ENCODE data around the gene FAM217B.

The FAM217B gene, protein sequence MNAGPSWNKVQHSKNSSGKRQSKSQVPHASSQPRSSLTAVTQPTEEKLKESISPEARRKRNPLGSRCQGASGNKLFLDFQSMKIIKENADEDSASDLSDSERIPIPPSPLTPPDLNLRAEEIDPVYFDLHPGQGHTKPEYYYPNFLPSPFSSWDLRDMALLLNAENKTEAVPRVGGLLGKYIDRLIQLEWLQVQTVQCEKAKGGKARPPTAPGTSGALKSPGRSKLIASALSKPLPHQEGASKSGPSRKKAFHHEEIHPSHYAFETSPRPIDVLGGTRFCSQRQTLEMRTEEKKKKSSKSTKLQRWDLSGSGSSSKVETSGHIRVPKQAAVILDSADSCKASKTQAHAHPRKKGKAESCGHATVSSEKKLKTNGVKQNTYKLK

DNA sequence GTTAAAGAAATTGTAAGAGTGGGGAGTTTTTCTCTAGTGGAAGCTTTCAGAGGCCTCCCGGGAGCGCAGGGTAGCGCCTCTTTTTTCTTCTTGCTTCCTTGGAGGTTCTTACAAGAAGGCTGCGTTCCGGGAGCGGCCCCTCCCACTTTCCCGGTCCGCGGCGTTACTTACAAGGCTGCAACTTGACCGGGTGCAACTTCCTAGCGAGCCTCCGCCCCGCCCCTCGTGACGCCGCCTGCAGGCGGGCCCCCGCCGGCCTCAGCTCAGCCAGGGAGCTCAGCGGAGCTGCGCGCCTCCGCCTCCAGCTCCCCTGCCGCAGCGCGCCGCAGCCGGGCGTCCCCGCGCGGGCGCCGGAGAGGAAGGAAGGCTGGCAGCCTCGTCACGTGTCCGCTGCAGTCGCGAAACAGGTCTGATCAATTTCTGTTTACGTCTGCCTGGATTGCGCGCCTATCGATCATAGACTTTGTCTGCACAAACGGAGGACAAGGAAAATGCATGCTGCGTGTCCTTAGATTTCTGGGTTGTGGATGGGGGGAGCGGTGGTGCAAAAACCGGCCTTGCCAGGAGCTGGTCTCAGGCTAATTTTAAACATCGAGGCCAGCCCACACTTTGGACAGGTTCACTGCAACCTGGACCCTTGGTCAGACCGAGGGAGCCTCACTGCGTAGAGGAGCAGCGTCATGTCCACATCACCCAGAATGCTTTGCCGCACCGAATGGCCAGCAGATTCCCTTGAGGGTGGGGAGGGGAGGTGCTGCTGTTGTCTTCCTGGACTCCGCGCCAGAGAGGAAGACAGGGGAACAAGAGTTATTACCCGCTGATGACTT, at the start of gene FAM217B, which contains the start of gene PPP1R3D:
FAM217B (plus strand) TSS at position 261 of the 827 bp plus-strand sequence. CDS start 3,555 bp downstream, outside the sequence.
PPP1R3D (minus strand) TSS at position 177 of the 827 bp plus-strand sequence. CDS start 374 bp downstream, outside the sequence.
- DNase-seq, result peak; percentile 69 to 97 (median 91)

DNA sequence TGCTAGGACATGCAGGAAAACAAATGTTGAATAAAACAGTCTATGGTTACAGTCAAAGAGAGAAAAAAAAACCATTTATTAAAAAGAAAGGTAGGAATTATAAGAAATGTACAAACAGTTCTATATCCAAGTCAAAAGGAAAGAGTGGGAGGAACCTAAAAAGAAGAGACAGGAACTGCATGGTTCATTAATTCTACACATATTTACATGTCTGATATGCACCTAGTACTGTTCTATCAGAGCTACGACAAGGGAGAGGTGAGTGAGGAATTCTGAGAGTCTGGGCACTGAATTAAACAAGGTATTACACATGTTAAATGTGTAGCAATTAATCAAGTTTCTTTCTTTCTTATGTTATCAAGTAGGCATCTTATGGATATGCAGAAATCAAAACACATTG, 48.6 kb upstream of the FAM217B start:
- peak in 1 of 51 donors; percentile 39 for DNase-seq

DNA sequence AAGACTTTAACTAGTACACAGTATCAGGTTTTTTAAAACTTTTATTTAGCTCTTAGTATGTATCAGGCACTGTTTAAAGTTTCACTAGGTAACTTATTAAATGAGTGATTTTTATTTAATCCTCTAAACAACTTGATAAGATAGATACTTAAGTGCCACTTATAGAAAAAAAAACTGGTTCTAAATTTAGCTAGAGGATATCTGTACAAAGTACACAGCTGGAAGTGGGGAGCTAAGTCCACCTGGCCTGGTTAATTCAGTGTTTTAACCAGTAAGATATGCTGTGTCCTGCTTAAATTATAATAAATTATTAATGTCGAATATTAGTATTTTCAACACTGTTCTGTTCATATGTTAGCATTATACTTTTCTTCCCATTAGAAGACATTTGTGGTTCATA, 44.3 kb upstream of the FAM217B start:
- DNase-seq, result no peak

DNA sequence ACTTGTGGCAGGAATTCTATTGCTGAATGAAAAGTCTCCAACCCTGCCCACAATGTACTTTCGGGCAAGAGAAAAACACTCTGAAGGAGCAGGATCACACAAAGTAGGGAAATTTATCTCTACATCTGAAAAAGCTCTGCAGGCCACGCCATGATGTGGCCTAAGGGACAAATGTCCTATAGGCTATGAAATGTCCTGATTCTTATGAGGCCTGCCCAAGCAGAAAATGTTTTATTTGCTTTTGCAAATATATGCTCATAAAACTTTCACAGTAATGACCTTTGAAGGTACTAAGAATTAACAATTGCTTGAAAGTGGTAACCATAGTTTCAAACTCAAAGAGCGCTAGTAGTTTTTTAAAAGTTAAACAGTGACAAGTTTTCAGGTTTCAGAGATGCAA, 37.7 kb upstream of the FAM217B start:
- DNase-seq, result no peak

DNA sequence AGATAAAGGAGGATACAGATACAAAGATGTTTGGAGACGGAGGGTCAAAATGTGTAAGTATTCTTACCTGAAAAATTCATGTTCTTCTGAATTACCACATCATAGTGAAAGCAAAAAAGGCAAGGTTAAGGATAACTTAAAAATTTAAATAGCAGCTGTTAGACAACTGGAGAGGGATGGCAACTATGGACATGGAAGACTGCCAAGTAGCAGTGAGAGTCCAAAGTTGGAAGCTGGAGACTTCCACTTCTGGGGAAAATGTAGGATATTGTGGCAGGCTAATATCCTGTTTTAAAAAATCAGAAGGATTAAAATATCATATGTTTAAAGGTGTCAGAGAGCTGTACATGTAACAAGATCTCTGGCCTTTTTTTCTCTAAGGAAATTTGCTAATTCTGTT, 36.6 kb upstream of the FAM217B start:
- DNase-seq, result no peak

DNA sequence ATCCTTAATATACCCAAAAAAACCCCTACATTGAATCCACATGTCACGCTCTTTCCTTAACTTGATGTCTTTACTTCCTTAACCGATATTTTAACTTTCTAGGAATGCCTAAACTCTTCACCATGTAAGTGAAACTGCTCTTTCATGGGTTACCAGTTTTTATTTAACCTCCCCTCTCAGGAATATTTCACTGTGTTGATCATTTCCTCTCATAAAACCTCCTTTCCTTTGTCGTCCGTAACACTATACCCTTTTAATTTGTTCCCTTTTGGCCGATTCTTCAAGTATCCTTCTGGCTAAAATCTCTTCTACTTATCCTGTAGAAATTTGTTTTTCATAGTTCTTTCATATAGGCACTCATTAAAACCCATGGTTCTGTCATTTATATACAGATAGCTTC, 31.3 kb upstream of the FAM217B start:
- DNase-seq, result no peak

DNA sequence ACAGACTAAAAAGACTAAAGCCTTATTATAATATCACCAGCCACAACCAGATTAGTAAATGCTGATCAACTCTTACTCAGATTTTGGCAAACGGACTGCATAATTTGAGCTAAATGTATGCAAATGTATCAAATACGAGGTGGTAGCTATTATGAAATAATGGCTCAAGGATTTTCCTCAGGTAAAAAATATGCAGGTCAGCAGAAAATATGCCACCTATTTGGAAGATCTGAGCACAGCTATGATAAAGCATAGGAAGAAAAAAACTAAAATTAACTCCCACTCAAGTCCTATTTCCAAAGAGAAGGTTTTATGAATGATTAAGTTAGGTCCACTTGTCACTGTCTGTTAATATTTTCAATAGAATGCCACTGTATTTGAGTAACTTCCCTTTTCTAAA, 29.1 kb upstream of the FAM217B start:
- no peak for DNase-seq

DNA sequence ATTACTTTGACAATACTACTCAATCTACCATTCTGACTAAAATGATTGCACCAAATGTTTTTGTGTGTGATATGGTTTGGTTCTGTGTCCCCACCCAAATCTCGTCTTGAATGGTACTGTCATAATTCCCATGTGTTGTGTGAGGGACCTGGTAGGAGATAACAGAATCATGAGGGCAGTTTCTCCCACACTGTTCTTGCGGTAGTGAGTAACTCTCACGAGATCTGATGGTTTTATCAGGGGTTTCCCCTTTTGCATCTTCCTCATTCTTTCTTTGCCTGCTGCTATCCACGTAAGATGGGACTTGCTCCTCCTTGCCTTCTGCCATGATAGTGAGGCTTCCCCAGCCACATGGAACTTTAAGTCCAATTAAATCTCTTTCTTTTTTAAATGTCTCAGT, 27.6 kb upstream of the FAM217B start:
- DNase-seq, result no peak

DNA sequence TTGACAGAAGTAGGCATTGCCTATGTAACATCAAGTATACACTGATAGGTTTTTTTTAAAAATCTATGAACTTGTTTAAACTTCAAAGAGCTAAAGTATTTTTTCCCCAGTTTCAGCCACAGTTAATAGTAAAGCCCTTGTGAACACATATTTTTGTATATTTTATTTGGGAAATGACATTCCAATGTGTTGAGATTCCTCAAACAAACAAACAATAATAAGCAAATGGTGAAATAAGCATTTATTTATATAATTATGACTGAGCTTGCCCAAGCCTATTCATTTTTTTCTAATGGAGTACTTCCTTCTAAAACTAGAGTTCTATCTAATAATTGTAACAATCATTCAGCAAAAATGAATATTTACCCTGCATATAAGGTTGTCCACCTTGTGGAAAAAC, 19.2 kb upstream of the FAM217B start:
- no peak for DNase-seq

DNA sequence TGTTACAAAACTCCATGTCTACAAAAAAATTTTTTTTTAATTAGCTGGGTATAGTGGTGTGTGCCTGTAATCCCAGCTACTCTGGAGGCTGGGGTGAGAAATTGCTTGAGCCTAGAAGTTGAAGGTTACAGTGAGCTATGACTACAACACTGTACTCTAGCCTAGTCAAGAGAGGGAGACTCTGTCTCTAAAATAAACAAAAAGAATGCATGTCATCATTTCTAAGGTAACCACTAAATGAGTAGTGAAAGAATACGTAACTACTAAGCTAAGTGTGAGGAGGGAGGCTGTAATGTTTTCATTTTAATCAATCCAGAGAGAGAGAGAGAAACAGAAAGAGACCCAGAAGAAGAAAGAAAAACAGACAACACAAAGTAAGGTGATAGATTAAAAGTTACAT, 16.7 kb upstream of the FAM217B start:
- no peak for DNase-seq

DNA sequence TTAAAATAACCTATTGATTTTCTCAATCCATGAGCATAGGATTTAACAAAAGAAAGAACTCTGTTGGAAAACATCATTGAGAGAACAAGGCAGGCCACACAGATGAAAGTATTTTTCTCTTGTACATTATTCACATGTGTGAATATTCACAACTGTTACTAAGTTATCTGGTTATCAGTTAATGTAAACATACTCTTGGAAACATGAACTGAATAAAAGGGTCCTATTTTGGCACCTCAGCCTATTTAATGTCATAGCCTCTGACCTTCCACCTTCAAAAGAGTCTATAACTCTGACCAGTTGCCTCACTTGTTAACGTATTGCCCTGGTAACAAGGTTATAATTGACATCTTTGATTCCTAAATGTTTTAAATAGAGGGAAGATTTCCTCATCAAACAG, 14.8 kb upstream of the FAM217B start:
- no peak for DNase-seq

DNA sequence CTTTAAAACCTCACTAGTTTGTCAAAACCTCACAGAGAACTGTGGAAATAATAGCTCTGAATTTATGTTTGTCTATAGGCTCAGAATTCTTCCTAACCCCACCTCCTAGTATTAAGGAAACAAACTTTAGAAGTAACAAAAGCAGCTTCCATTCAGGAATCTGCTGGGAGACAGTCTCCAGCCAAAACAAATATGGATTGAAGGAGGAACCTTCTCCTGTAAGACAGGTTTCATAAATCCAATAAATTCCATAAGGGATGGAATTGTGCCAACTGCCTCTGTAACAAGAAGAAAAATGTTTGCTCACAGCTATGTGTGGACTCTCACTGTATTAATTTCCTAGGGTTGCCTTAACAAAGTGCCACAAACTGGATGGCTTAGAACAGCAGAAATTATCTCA, 14.3 kb upstream of the FAM217B start:
- DNase-seq, result no peak

DNA sequence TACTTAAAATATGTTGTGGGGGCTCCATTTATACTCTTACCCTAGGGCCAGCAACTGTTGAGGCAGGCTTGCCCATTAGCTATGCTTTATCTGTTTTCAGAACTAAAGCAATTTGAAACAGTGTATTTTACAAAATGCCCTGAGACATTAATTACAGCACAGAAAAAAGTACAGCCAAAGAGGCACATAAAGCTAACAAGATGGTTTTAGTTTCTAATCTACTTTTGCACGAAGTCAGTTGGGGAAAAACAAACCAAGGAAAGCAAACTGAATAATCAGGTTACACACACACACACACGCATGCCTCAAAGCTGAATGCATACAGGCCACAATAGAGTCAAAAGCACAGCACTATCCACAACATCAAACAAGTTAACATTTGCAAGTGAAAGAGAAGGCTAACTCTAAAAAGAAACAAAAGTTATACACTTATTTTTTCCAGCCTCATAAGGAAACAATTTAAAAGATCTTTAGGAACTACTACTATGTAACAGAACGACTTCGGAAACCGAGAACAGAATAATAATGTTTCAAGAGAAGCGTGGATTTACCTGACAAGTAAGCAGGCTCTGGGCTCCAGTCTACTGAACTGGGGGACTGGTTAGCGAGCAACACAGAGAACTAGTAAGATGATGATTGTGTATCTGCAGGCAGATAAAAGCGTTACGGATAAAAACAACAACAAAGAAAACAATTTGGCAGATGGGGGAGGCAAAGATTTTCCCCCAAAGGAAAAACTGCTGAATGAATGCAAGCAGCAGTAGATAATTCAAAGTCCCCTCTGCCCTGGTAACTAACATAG, 8.5 kb upstream of the FAM217B start:
- no peak for DNase-seq

DNA sequence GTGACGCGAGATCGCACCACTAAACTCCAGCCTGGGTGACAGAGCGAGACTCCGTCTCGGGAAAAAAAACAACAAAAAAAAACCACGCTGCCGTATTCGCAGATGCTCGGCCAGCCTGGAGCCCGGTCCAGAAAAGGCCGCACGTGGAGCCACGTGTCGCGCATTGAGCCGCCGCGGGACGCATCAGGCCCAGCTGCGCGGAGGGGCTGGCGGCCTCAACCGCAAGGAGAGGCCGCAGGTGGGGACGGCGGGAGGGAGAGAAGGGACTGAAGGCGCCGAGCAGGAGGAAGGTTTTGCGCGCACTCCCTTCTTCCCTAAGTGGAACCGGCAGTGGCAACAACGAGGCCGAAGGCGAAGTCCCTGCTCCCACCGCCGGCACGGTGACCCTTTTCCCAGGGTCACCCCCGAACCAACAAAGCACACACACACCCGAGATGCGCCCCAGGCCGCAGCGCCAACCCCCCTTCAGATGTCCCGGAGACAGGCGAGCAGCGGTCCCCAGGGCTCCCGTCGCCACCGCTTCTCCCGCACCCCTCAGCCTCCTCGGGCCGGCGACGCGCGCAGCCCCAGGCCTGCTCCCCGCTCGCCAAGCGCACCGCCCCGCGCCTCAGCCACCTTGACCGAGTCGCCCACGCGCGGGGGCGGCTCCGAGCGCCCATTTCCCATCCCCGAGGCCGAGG, 7.4 kb upstream of the FAM217B start:
- no peak for DNase-seq

DNA sequence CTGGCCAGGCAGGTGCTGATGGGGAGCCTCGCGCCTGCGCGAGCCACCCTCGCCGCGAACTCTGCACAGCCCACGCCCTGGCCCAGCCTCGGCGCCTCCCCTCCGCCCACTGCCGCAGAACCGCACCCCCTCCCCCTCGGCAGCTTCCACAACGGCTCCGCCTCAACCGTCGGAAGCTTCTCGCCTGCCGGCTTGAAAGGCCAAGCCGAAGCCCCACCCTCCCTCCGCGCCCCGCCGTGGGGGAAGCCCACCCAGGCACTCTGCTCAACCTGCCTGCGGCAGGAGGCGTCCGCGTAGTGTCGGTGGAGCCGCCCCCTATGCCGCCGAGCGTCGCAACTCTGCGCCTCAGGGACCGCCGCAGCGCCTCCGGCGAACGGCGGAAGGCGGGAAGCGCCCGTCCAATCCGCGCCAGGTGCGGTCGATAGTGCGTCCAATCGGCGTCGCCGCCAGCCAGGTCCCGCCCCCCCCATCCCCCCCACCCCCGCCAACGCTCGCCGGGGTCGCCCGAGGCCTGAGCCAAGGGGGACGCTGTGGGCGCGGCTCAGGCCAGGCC, 6.8 kb upstream of the FAM217B start, which contains the start of gene SYCP2:
SYCP2 (minus strand) TSS at position 342 of the 553 bp plus-strand sequence. CDS start 11,224 bp downstream, outside the sequence.
- DNase-seq, result peak in 19 of 51 donors; percentile 37 to 77 (median 55)

DNA sequence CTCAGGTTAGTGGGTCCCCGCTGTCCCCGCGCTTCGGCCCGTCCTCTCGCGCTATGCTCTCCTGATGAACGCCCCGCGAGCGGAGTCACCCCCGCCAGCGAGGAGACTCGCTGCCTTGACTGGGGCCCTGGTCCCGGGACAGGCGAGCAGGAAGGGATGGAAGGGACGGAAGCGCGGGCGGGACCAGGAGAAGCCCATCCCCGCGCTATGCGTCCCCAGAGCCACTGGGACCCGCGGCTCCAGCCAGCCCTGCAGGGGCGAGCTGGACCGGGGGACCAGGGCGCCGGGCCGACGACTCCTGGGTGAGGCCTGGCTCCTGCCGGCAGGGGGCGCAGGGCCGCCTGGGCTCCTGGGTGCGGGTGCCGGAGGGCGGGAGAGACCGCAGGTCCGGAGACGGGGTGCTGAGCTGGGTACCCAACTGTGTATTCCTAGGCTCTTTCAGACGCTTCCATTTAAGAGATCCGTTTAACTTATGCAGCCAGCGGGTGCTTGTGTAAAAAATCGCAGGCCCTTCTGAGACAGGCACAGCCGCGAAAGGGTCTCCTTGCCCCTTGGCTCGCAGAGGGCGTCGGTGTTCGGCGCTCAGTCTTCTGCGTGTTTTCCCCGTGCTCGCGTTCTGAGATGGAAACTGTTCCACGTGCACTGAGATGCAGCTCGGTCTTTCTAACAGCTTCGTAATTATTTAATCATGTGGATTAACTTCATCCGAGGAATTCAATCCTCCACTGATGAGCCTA, 6.2 kb upstream of the FAM217B start:
- DNase-seq, result peak in 47 of 51 donors; percentile 21 to 87 (median 66)

DNA sequence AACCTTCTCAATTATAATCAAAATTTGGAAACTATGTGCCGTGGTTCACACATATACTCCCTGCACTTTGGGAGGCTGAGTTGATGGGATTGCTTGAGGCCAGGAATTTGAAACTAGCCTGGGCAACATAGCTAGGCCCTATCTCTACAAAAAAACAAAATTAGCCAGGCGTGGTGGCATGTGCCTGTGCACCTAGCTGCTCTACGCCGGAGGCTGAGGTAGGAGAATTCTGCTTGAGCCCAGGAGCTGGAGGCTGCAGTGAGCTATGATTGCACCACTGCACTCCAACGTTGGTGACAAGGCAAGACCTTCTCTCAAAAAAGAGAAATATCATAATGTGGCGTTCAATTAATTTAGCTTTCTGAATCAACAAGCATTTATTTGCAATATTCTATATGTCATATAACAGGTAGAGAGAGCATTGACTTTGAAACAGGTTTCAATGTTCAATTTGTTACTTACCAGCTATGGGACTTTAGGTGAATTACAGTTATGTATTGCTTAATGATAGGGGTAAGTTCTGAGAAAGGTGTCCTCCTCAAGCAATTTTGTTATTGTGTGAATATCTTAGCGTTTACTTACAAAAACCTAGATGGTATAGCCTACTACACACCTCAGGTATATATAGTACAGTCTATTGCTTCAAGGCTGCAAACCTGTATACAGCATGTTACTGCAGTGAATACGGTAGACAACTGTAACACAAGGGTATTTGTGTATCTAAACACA, 4.6 kb upstream of the FAM217B start:
- DNase-seq, result no peak

DNA sequence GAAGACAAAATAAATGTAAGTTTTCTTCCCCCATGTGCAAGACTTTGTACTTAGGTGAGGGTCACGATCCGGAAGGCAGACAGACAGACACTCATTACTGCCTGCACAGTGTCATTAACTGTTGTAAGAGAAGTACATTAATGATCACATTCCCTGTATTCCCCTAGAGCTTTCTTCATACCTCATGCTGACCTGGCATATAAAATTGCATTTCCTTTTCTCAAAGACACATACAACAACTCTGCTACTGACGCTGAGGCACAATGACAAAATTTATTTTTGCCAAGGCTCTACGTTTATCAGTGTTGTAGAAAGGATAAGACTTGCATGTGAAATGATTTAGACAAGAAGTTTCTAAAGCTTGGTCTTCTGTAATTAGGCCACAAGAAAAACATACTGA, 3.8 kb upstream of the FAM217B start:
- DNase-seq, result no peak

DNA sequence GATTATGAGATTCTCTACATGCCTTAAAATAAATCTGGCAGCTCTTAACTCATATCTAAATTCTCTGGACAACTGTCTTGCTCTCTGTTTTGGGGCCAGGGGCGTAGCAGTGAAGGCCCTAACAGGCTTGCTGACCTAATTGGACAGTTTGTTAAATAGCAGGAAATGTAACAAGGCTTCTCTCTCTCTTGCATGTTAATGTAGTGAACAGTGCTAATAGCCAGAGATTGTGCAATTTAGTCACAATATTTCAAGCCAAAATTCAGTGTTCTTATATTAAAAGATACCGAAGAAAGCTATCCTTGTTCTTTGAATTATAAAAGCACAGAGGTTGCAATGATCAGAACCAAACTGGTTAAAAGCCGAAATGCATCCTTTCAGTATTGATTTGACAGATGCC, 3.0 kb upstream of the FAM217B start:
- no peak for DNase-seq
